Epithelial cell of proximal tubule (primary cell): ENCODE data around the gene FCMR. TPM values are rescaled to one million over a fixed set of nuclear protein-coding genes. Genes with fewer than 3 reads are reported as not detected.

Experiments
- DNase-seq: peaks from one replicate; pipeline ENCODE4 v3.0.0-alpha.2; 2011; ENCODE audit warnings: low read depth
- H3K4me3 ChIP-seq: 2 replicates; pipeline ENCODE4 v1.5.1; 2011; ENCODE audit warnings: low read depth, mild to moderate bottlenecking, low read length
- total RNA-seq: library from RNA; depleted of rRNA; stranded (reverse); fragments of >200 nt; gene quantifications from 2 replicates; pipeline ENCODE4 v1.2.3, GENCODE V29; 2015
- TF ChIP-seq, protein P1 (sequence below): conservative IDR thresholded peaks from 2 replicates; pipeline ENCODE4 v1.5.1; 2012; ENCODE audit warnings: low read depth, mild to moderate bottlenecking, low read length

FCMR gene
- total RNA-seq, 1 donor from 2014 or later = not detected

DNA sequence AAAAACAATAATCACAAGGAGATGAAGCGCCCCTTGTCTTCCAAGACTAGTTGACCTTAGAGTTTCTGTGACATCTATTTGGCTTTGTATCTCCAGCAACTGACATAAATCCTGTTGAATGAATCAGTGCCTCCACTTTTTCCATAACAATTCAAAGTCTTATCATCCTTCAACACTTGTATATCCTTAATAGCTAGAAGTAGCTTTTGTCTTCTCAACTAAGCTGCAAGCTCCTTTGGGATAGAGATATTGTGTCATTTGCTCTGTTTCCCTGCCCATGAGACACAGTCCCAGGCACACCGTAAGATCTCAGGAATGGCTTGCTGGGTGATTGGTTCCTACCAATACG is 18.8 kb upstream of the FCMR start:
- H3K4me3 ChIP-seq = no peak overlapping the region
- TF ChIP-seq, protein P1, sequence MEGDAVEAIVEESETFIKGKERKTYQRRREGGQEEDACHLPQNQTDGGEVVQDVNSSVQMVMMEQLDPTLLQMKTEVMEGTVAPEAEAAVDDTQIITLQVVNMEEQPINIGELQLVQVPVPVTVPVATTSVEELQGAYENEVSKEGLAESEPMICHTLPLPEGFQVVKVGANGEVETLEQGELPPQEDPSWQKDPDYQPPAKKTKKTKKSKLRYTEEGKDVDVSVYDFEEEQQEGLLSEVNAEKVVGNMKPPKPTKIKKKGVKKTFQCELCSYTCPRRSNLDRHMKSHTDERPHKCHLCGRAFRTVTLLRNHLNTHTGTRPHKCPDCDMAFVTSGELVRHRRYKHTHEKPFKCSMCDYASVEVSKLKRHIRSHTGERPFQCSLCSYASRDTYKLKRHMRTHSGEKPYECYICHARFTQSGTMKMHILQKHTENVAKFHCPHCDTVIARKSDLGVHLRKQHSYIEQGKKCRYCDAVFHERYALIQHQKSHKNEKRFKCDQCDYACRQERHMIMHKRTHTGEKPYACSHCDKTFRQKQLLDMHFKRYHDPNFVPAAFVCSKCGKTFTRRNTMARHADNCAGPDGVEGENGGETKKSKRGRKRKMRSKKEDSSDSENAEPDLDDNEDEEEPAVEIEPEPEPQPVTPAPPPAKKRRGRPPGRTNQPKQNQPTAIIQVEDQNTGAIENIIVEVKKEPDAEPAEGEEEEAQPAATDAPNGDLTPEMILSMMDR = no peak
- no peak for DNase-seq

DNA sequence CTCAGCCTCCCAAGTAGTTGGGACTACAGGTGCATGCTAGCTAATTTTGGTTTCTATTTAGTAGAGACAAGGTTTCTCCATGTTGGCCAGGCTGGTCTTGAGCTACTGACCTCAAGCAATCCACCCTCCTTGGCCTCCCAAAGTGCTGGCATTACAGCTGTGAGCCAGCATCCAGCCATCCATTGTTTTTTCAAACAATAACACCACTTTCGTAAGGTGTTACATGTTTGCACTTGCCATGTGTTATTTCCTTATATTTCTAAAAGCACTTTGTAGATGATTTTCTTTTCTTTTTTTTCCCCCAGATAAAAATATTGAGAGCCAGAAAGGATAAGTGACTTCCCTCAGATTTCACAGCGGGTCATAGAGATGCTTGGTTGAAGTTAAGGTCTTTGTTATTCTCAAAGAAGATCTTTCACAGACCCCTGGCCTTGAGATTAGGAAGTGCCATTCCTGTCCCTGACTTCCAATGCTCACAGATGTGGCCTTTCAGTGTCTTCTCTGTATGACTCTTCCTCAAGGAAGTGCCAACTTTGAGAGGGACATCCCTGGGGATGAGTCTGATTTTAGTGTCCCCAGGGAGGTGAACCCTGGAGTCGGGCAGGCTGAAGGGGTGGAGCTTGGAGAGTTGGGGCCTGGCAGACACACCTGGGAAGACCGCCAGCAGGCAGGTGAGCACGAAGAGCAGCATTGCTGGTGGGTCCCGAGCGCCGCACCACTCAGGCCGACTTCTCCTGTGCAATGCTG is 18.3 kb upstream of the FCMR start:
- DNase-seq = no peak
- TF ChIP-seq, protein P1 = no peak

DNA sequence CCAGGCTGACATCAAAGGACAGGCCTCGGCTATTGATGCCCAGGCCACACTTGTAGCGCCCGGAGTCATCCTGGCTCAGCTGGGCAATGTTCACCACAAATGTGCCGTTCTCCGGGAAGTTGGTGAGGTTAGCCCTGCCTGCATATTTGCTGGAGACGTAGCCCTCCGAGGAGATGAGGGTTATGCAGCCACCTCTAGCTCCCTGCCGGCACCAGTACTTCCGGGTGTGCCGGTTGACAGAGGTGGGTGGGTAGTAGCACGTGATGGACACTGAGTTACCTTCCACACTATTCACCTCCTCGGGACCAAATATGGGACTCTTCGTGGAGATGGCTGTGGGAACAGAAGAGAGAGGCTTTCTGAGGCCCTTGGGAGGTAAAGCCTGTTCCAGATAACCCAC is 17.4 kb upstream of the FCMR start:
- DNase-seq = no peak
- no peak overlapping the region for H3K4me3 ChIP-seq

More for the DNA sequence above, 18.3 kb upstream of the FCMR start:
- H3K4me3 ChIP-seq = no peak overlapping the region

DNA sequence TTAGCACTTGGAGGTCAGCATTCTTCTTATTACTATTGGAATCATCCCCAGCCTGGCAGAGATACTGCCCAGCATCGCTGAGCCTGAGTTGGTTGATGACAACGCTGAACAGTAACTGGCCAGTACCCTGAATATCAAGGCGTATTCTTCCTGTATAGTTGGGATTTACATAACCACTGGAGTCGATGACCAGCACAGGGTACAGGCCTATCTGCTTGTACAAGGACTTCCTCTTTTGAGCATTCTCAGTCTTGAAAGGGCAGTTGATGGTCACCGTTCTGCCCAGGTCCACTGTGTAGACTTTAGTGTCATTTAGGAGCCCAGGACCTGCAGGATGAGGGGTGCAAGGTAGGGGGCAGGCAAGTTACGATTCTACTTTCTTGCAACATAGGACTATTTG is 15.7 kb upstream of the FCMR start:
- TF ChIP-seq, protein P1 = no peak
- H3K4me3 ChIP-seq = no peak overlapping the region
- DNase-seq = no peak

More for the DNA sequence above, 17.4 kb upstream of the FCMR start:
- TF ChIP-seq, protein P1 = no peak

DNA sequence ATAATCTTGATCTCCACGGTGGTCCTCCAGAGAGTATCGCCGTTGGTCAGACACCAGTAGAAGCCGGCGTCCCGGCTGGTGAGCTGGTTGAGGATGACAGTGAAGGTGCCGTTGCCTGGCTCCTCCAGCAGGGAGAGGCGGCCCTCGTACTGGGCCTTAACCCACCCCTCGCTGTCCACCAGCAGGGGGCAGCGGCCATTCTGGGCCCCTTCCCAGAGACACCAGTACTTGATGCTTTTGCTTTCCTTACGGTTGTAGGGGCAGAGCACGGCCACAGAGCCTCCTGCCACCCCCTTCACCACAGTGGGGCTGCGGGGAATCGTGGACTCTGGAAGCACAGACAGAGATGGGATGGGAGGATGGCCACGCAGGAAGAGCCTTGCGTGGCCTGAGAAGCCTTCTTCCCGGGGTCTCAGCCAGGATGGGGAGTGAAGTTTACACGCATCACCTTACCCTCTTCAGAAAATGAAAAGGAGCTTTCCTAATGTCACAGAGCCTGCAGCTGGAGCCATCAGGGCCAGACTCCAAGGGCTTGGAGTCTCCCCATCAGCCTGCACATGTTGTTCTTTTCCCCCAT is 13.8 kb upstream of the FCMR start:
- TF ChIP-seq, protein P1 = peak; percentile 81
- DNase-seq = no peak
- no peak overlapping the region for H3K4me3 ChIP-seq

DNA sequence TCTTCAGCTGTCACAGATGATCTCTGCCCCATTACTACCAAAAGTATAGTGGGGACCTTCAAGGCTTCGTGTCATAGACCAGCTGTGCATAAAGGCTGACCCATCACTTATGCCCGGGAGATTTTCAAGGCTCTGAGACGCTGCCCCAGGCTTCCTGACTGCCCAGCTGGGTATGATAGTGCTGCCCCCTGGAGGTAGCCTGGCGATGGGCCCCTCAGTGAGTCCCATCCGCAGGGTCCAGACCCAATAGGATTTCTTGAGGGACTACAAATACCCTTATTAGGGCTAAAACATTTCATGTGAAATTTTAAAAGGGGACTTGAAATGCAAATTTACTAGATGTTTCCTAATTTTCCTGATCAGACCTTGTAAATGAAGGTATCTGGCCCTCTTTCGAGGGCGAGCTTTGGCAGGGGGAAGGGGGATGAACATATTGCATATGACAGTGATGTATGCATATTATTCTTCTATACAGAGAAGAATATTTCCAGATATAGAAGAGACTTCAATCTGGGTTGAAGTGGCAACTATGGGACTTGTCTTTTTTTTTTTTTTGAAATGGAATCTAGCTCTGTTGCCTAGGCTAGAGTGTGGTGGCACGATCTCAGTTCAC is 11.7 kb upstream of the FCMR start:
- DNase-seq = no peak
- TF ChIP-seq, protein P1 = peak; percentile 74
- H3K4me3 ChIP-seq = no peak overlapping the region
